Measurements from ENCODE around the gene MOB1B.
"Not testable (repeated sequence)": the region's sequence is repeated elsewhere in the genome, so short reads cannot be mapped to it uniquely, and the experiment has no call there.

MOB1B gene

GRCh38 chr4:71011451-71011850, 109.3 kb downstream of the MOB1B start:
- DNase-seq = no peak

DNA sequence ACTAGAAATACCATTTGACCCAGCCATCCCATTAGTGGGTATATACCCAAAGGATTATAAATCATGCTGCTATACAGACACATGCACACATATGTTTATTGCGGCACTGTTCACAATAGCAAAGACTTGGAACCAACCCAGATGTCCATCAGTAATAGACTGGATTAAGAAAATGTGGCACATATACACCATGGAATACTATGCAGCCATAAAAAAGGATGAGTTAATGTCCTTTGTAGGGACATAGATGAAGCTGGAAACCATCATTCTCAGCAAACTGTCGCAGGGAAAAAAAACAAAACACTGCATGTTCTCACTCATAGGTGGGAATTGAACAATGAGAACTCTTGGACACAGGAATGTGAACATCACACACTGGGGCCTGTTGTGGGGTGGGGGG, 115.2 kb downstream of the MOB1B start:
- not testable (repeated sequence) for DNase-seq

- DNase-seq = no peak
Measured at GRCh38 chr4:71020611-71021010, 118.4 kb downstream of the MOB1B start.

GRCh38 chr4:71025654-71026053, 123.5 kb downstream of the MOB1B start:
- no peak for DNase-seq

- DNase-seq = no peak
Measured at GRCh38 chr4:71026086-71026485, 123.9 kb downstream of the MOB1B start.

DNA sequence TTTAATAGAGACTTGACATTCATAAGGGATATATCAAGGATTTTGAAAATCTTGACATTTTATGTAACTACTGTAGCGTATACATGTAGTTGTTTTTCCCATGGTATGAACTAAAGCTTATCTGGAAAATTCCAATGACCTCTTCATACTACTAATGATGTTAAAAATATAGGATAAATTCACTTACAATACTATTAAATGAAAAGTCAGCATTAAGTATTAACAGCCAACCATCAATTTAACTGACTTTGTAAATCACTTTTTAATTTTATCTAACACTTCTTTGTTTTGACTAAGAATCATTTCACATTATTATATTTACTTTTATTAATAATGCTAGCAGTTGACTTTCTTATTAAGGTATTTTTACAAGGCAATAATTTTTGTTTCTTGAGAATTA, 125.4 kb downstream of the MOB1B start:
- DNase-seq = no peak

- no peak for DNase-seq
Measured at GRCh38 chr4:71029504-71029903, 127.3 kb downstream of the MOB1B start.

DNA sequence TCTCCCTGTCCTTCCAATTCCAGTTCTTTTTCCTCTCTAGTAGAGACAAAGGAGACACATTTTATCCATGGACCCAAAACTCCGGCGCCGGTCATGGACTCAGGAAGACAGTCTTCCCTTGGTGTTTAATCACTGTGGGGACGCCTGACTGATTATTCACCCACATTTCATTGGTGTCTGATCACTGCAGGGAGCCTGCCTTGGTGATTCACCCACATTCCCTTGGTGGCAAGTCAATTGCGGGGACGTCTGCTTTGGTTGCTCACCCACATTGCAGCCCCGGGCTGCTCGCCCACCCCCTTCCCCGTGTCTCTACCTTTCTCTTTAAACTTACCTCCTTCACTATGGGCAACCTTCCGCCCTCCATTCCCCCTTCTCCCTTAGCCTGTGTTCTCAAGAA, 129.9 kb downstream of the MOB1B start:
- not testable (repeated sequence) for DNase-seq

Data from stimulated activated CD4-positive, alpha-beta T cell treated with anti-CD3 and anti-CD28 coated beads, Interleukin-4, amount 100 ng/mL, for 24 hours (primary cell).